Adrenal gland (tissue), 12 donors: ENCODE data around the gene HNRNPA1. TPM values are rescaled to one million over a fixed set of nuclear protein-coding genes. Genes with fewer than 3 reads are reported as not detected.
"Not testable (repeated sequence)": the region's sequence is repeated elsewhere in the genome, so short reads cannot be mapped to it uniquely, and the experiment has no call there.

ENCODE experiments used
- DNase-seq, 7 donors: peaks; one replicate each; pipeline ENCODE4 v3.0.0-alpha.2; 2019 to 2020
- H3K27ac ChIP-seq, 5 donors: fragments of 200-600 bp; sonication (generic) in 4 of 5; 1 replicate in 3 of 5; 2 replicates in 2 of 5; pipeline versions ENCODE4 v1.5.1 to v1.8.0; 2016 to 2020; ENCODE audit warnings: mild to moderate bottlenecking in 1 of 5
- H3K27me3 ChIP-seq: fragments of 200-600 bp; 2 replicates; pipeline ENCODE4 v1.8.0; 2021
- H3K36me3 ChIP-seq, 2 donors: fragments of 200-600 bp; replicated peaks in 1 of 2; 1 replicate in 1 of 2; 2 replicates in 1 of 2; pipeline versions ENCODE4 v1.5.1 to v1.8.0; 2018 to 2022
- H3K4me1 ChIP-seq, 2 donors: fragments of 200-600 bp; replicated peaks in 1 of 2; 1 replicate in 1 of 2; 2 replicates in 1 of 2; pipeline versions ENCODE4 v1.5.1 to v1.8.0; 2018 to 2021
- H3K4me3 ChIP-seq, 4 donors: fragments of 200-600 bp; sonication (generic) in 3 of 4; one replicate each; pipeline ENCODE4 v1.5.1; 2016 to 2018
- H3K9me3 ChIP-seq, 3 donors: fragments of 200-600 bp; sonication (generic) in 1 of 3; replicated peaks in 1 of 3; 1 replicate in 2 of 3; 2 replicates in 1 of 3; pipeline versions ENCODE4 v1.5.1 to v1.8.0; 2016 to 2021
- POLR2A ChIP-seq, 2 donors: fragments of 450-650 bp; IDR thresholded peaks; one replicate each; pipeline ENCODE4 v1.6.1; 2017; ENCODE audit warnings: antibody characterized with exemption in 2 of 2, mild to moderate bottlenecking in 2 of 2, moderate library complexity in 1 of 2
- whole genome bisulfite sequencing, 4 donors: extraction: QIAGEN DNeasy Blood & Tissue Kit in 2 of 4; methylation state at CpG; one replicate each; pipeline versions ENCODE4 v1.1.5 to v1.1.7; 2013 to 2017; 5-methylcytosine and 5-hydroxymethylcytosine counted together
- intact Hi-C, 2 donors: fragments of 100-400 bp; cut with DNase I; formaldehyde crosslinking; loops; one replicate each; pipeline versions ENCODE4 v1.14.1 to v1.15.0; 2022 to 2023
- polyA plus RNA-seq, 3 donors: library from polyadenylated mRNA; stranded (reverse); fragments of 200-250 nt in 2 of 3; fragments of 350-450 nt in 1 of 3; fragmentation: Illumina TruSeq in 1 of 3; extraction: RNeasy Lipid Tissue Mini Kit (QIAGEN cat#74804) in 1 of 3; gene quantifications; one replicate each; pipeline ENCODE4 v1.2.3, GENCODE V29; 2013 to 2014
- total RNA-seq, 9 donors: library from RNA; depleted of rRNA in 4 of 9; stranded (reverse); fragments of >200 nt in 4 of 9; fragments of 120-200 nt in 1 of 9; fragmentation: NEBNext Ultra II Directional in 1 of 9; extraction: Animal tissue kit (Norgen Biotek cat#: 25700) in 1 of 9; gene quantifications; one replicate each; pipeline versions ENCODE4 v1.1.0 to v1.2.4, GENCODE V29; 2013 to 2023
- TF ChIP-seq, protein P1 (sequence below), 6 experiments: fragments of 450-650 bp in 4 of 6; fragments of 200-600 bp in 2 of 6; sonication (generic) in 1 of 6; IDR thresholded peaks; 1 replicate in 5 of 6; 2 replicates in 1 of 6; pipeline versions ENCODE4 v1.5.1 to v1.8.0; 2016 to 2021; ENCODE audit warnings: antibody characterized with exemption in 6 of 6, mild to moderate bottlenecking in 2 of 6, moderate library complexity in 1 of 6
- donor health status: healthy with polysubstance abuse.
- donor health status: Bipolar disorder and iron deficiency.
- donor health status: DM: yes; HTN: yes; CAD: no.
- donor health status: DM: no; HTN: no; CAD: no.
- donor health status: DM: no; HTN: no; CAD: no.
- donor health status: DM: yes; HTN: yes; CAD: no.

The HNRNPA1 gene
- total and polyA plus RNA-seq, 12 donors = 257 to 1,171 (median 639) TPM

DNA sequence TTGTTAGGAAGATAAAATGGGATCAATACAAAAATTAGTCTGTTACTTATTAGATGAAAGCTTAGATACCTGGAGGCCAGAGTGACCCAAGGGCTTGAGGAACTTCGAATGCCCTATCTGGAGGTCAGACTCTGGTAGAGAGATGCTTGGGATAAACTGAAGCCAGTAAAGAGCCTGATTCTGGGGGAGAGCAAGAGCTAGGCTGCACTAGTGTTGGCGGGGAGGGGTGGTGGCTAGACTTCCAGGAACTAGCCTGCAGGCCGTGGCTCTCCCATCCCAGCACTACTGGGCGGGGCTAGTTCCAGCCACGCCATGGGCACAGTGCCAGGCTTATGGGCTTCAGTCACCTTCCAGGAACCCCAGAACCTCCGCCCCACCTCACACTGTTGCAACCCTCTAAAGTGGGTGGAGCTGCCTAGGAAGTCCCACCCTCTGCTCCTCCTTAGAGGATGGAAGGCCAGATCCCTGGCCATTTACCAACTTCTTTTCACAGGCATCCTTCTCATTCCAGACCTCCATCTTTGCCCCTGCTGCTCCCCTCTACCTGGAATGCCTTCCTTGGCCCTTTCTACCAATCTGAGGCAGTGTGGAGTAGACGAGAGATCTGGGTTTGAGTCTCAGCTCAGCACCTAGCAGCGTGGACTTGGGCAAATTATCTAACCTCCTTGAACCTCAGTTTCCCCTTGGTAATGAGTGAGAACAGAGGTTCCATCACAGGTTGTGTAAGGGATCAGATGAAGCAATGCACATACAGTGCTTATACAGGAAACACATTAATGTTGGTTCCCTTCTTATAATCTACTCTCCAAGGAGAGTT is 26.6 kb downstream of the HNRNPA1 start:
- peaks cover 0 to 10% of the 10 kb centered on the region in 2 donors for H3K4me1 ChIP-seq
- WGBS, 4 donors = 54 to 78% (median 66%) methylated on average over 4 to 8 of the region's 8 CpGs
- peak in 5 of 7 donors; percentile 58 to 85 (median 72) for DNase-seq
- no peaks in the 10 kb centered on the region for H3K36me3 ChIP-seq
- TF ChIP-seq, protein P1, sequence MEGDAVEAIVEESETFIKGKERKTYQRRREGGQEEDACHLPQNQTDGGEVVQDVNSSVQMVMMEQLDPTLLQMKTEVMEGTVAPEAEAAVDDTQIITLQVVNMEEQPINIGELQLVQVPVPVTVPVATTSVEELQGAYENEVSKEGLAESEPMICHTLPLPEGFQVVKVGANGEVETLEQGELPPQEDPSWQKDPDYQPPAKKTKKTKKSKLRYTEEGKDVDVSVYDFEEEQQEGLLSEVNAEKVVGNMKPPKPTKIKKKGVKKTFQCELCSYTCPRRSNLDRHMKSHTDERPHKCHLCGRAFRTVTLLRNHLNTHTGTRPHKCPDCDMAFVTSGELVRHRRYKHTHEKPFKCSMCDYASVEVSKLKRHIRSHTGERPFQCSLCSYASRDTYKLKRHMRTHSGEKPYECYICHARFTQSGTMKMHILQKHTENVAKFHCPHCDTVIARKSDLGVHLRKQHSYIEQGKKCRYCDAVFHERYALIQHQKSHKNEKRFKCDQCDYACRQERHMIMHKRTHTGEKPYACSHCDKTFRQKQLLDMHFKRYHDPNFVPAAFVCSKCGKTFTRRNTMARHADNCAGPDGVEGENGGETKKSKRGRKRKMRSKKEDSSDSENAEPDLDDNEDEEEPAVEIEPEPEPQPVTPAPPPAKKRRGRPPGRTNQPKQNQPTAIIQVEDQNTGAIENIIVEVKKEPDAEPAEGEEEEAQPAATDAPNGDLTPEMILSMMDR (IDR thresholded peaks at IDR 0.05) = no peak
- TF ChIP-seq POLR2A (IDR thresholded peaks at IDR 0.05) = no peak
- H3K27me3 ChIP-seq = no peaks in the 10 kb centered on the region
- H3K27ac ChIP-seq = no peak overlapping the region
- no peaks in the 10 kb centered on the region for H3K9me3 ChIP-seq
- intact Hi-C loops = no loop called here
- no peak overlapping the region for H3K4me3 ChIP-seq

DNA sequence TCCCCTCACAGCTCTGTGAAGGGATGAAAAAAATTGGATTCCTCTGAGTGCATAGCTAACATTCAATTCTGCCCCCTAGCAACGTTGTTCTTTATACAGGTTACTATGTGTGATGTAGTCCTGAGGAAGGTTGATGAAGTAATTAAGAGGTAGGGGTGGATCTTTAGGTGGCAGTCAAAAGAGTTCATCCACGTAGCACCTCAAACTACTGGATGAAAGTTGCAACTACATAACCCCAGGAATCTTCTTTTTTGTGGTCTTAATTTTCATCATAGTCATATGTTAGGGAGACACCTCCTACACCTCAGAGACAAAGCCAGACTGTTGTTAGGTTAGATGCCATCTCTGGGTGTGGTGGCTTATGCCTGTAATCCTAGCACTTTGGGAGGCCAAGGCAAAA is 30.5 kb downstream of the HNRNPA1 start:
- no peaks in the 10 kb centered on the region for H3K4me1 ChIP-seq
- no peak overlapping the region for H3K27ac ChIP-seq
- no peak overlapping the region for H3K4me3 ChIP-seq
- DNase-seq = no peak
- 67 to 82% (median 72%) methylated on average over 2 of the region's 2 CpGs for WGBS, 4 donors
- no peaks in the 10 kb centered on the region for H3K9me3 ChIP-seq
- TF ChIP-seq, protein P1 (IDR thresholded peaks at IDR 0.05) = no peak
- no peak for TF ChIP-seq POLR2A (IDR thresholded peaks at IDR 0.05)
- H3K27me3 ChIP-seq = no peaks in the 10 kb centered on the region
- no peaks in the 10 kb centered on the region for H3K36me3 ChIP-seq
- intact Hi-C loops = no loop called here

DNA sequence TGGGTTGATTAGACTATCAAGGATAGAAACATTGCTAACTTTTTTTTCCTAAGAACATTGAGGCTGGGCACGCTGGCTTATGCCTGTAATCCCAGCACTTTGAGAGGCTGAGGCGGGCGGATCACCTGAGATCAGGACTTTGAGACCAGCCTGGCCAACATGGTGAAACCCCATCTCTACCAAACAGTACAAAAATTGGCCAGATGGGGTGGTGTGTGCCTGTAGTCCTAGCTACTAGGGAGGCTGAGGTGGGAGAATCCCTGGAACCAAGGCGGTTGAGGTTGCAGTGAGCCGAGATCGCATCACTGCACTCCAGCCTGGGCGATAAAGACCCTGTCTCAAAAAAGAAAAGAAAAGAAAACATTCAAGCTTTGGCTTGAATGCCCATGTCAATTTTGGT is 31.8 kb downstream of the HNRNPA1 start:
- H3K4me3 ChIP-seq, H3K9me3 ChIP-seq, H3K27ac ChIP-seq, H3K4me1 ChIP-seq, intact Hi-C loops, H3K27me3 ChIP-seq, H3K36me3 ChIP-seq, DNase-seq: not testable (repeated sequence)
- 87 to 95% (median 90%) methylated on average over 7 of the region's 7 CpGs for WGBS, 4 donors

DNA sequence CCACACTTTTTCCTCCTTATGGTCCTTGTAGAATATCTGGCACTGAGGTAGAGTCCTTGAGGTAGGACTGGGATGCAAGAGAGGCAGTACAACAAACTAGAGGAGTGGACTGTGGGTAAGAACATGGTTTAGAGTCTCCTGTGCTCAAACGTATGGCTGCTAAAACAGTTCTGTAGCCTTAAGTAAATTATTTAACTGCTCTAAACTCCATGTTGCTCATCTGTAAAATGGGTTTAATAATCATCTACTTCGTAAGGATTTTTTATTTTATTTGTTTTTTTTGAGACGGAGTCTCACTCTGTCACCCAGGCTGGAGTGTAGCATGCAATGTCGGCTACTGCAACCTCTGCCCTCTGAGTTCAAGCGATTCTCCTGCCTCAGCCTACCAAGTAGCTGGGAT is 40.8 kb downstream of the HNRNPA1 start:
- intact Hi-C loops = no loop called here
- H3K9me3 ChIP-seq = no peaks in the 10 kb centered on the region
- H3K36me3 ChIP-seq = no peaks in the 10 kb centered on the region
- WGBS, 4 donors = 77 to 95% (median 84%) methylated on average over 5 of the region's 5 CpGs
- no peaks in the 10 kb centered on the region for H3K27me3 ChIP-seq
- peaks cover 0 to 9% of the 10 kb centered on the region in 2 donors for H3K4me1 ChIP-seq
- TF ChIP-seq, protein P1 (IDR thresholded peaks at IDR 0.05) = no peak
- TF ChIP-seq POLR2A (IDR thresholded peaks at IDR 0.05) = no peak
- DNase-seq = no peak
- H3K27ac ChIP-seq = no peak overlapping the region
- no peak overlapping the region for H3K4me3 ChIP-seq
